IPS-20b (cell line): ENCODE measurements around the gene PRELP.

Source experiments
- H3K27ac ChIP-seq: one replicate; pipeline ENCODE4 v1.5.1; 2013; ENCODE audit warnings: low read length
- H3K27me3 ChIP-seq: 2 replicates; pipeline ENCODE4 v1.6.1; 2013; ENCODE audit warnings: mild to moderate bottlenecking, low read length, inconsistent platforms; ENCODE audit not compliant: insufficient read depth
- H3K36me3 ChIP-seq: 2 replicates; pipeline ENCODE4 v1.6.1; 2013; ENCODE audit warnings: low read depth, mild to moderate bottlenecking, inconsistent platforms, low read length, moderate library complexity; ENCODE audit not compliant: insufficient read depth
- H3K4me1 ChIP-seq: 2 replicates; pipeline ENCODE4 v1.6.1; 2013; ENCODE audit warnings: mild to moderate bottlenecking, control low read depth, inconsistent platforms, low read length, moderate library complexity; ENCODE audit not compliant: insufficient read depth
- H3K4me3 ChIP-seq: 2 replicates; pipeline ENCODE4 v1.5.1; 2013; ENCODE audit warnings: mild to moderate bottlenecking, low read length, inconsistent platforms
- H3K9ac ChIP-seq: 2 replicates; pipeline ENCODE4 v1.6.1; 2013; ENCODE audit warnings: low read depth, mild to moderate bottlenecking, inconsistent platforms, low read length, moderate library complexity
- H3K9me3 ChIP-seq: 2 replicates; pipeline ENCODE4 v1.6.1; 2013; ENCODE audit warnings: mild to moderate bottlenecking, low read depth, low read length, inconsistent platforms; ENCODE audit not compliant: insufficient read depth

Gene PRELP

DNA sequence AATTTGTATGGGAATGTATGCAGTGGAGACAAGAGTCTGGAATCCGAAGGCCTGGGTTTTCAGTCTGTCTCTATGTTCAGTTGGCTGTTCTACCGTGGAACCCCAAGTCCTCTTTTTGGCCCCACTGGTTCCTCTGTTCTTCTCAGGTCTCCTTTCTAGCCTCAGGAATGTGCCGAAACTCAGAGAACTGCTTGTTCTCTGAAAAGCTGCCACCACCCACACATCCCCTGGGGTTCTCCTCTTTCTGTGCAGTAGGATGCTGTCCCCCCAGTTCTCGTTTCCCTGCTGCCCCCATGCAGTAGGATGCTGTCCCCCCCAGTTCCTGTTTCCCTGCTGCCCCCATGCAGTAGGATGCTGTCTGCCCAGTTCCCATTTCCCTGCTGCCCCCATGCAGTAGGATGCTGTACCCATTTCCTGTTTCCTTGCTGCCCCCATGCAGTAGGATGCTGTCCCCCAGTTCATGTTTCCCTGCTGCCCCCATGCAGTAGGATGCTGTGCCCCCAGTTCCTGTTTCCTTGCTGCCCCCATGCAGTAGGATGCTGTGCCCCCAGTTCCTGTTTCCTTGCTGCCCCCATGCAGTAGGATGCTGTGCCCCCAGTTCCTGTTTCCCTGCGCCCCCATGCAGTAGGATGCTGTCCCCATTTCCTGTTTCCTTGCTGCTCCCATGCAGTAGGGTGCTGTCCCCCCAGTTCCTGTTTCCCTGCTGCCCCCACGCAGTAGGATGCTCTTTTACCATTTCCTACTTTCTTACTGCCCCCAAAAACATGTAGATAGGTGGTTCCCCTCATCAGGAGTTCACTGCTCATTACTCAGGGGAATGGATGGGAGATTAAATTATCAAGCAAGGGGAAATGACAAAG is 53.6 kb downstream of the PRELP start:
- Histone ChIP-seq H3K4me3 (no peak overlapping the region), H3K27me3 (no peaks in the 10 kb centered on the region), H3K9ac (no peak overlapping the region), H3K27ac (no peak overlapping the region), H3K9me3 (no peaks in the 10 kb centered on the region), H3K36me3 (no peaks in the 10 kb centered on the region), H3K4me1 (0 out of 2 replicates have a peak, but pooled peaks cover 6% of the 10 kb centered on the region)

GRCh38 chr1:203531063-203531462 is 55.5 kb downstream of the PRELP start:
- H3K9me3 ChIP-seq = no peaks in the 10 kb centered on the region
- no peak overlapping the region for H3K4me3 ChIP-seq
- no peak overlapping the region for H3K27ac ChIP-seq
- no peaks in the 10 kb centered on the region for H3K27me3 ChIP-seq
- H3K9ac ChIP-seq = no peak overlapping the region
- H3K36me3 ChIP-seq = no peaks in the 10 kb centered on the region
- H3K4me1 ChIP-seq = no peaks in the 10 kb centered on the region

- no peaks in the 10 kb centered on the region for H3K36me3 ChIP-seq
- H3K9ac ChIP-seq = no peak overlapping the region
- no peak overlapping the region for H3K4me3 ChIP-seq
- H3K27ac ChIP-seq = no peak overlapping the region
- H3K4me1 ChIP-seq = no peaks in the 10 kb centered on the region
- H3K9me3 ChIP-seq = no peaks in the 10 kb centered on the region
- no peaks in the 10 kb centered on the region for H3K27me3 ChIP-seq
Observed at GRCh38 chr1:203534012-203534411, 58.4 kb downstream of the PRELP start.

DNA sequence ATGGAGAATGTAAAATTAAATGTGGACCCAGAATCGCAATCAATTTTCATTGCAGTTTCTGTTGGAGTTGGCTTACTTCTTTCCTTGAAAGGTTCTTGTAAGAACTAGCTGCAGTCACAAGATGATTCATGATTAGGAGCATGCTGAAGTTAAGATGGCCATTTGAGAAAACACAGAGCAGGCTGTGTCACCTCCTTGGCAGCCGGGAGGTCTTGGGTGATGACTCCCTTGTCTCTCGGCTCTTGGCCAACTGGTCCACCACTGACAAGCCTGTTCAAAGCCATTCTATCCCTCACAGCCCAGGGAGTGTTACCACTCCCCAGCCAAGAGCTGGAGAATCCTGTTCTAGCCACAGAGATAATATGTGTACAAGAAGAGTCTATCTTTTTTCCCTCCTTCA is 58.9 kb downstream of the PRELP start:
- H3K27ac ChIP-seq = no peak overlapping the region
- H3K27me3 ChIP-seq = no peaks in the 10 kb centered on the region

GRCh38 chr1:203536575-203536974 is 61.0 kb downstream of the PRELP start:
- Histone ChIP-seq H3K9ac (no peak overlapping the region), H3K9me3 (no peaks in the 10 kb centered on the region), H3K27ac (no peak overlapping the region), H3K4me3 (no peak overlapping the region), H3K36me3 (no peaks in the 10 kb centered on the region), H3K4me1 (no peaks in the 10 kb centered on the region), H3K27me3 (no peaks in the 10 kb centered on the region)

More for the DNA sequence above, 58.9 kb downstream of the PRELP start:
- no peaks in the 10 kb centered on the region for H3K9me3 ChIP-seq
- no peaks in the 10 kb centered on the region for H3K4me1 ChIP-seq
- no peak overlapping the region for H3K4me3 ChIP-seq
- no peak overlapping the region for H3K9ac ChIP-seq
- H3K36me3 ChIP-seq = no peaks in the 10 kb centered on the region

- Histone ChIP-seq H3K9me3 (no peaks in the 10 kb centered on the region), H3K27me3 (no peaks in the 10 kb centered on the region), H3K36me3 (no peaks in the 10 kb centered on the region), H3K4me1 (no peaks in the 10 kb centered on the region), H3K4me3 (no peak overlapping the region), H3K9ac (no peak overlapping the region), H3K27ac (no peak overlapping the region)
Observed at GRCh38 chr1:203536980-203537455, 61.4 kb downstream of the PRELP start.

GRCh38 chr1:203537806-203538464 is 62.3 kb downstream of the PRELP start:
- Histone ChIP-seq H3K4me1 (no peaks in the 10 kb centered on the region), H3K27me3 (no peaks in the 10 kb centered on the region), H3K4me3 (no peak overlapping the region), H3K36me3 (no peaks in the 10 kb centered on the region), H3K9ac (no peak overlapping the region), H3K27ac (no peak overlapping the region), H3K9me3 (no peaks in the 10 kb centered on the region)

GRCh38 chr1:203538726-203539125 is 63.1 kb downstream of the PRELP start:
- Histone ChIP-seq H3K27me3 (no peaks in the 10 kb centered on the region), H3K36me3 (no peaks in the 10 kb centered on the region), H3K4me1 (no peaks in the 10 kb centered on the region), H3K9me3 (no peaks in the 10 kb centered on the region), H3K9ac (no peak overlapping the region), H3K27ac (no peak overlapping the region), H3K4me3 (no peak overlapping the region)

GRCh38 chr1:203539831-203540546 is 64.4 kb downstream of the PRELP start:
- Histone ChIP-seq H3K4me3 (no peak overlapping the region), H3K9ac (no peak overlapping the region), H3K36me3 (no peaks in the 10 kb centered on the region), H3K27me3 (no peaks in the 10 kb centered on the region), H3K27ac (no peak overlapping the region), H3K4me1 (peaks cover 11% of the 10 kb centered on the region; the same call in 1 of the 2 replicates), H3K9me3 (no peaks in the 10 kb centered on the region)
